Activated T-helper 9 cell treated with anti-CD3 and anti-CD28 coated beads, Interleukin-2, amount 50 U/mL, for 16 hours (primary cell): ENCODE results near the gene CLASP2.

Experiments used
- DNase-seq: peaks from one replicate; pipeline ENCODE4 v3.0.0-alpha.2; 2020; ENCODE audit warnings: low read depth

CLASP2 gene

DNA sequence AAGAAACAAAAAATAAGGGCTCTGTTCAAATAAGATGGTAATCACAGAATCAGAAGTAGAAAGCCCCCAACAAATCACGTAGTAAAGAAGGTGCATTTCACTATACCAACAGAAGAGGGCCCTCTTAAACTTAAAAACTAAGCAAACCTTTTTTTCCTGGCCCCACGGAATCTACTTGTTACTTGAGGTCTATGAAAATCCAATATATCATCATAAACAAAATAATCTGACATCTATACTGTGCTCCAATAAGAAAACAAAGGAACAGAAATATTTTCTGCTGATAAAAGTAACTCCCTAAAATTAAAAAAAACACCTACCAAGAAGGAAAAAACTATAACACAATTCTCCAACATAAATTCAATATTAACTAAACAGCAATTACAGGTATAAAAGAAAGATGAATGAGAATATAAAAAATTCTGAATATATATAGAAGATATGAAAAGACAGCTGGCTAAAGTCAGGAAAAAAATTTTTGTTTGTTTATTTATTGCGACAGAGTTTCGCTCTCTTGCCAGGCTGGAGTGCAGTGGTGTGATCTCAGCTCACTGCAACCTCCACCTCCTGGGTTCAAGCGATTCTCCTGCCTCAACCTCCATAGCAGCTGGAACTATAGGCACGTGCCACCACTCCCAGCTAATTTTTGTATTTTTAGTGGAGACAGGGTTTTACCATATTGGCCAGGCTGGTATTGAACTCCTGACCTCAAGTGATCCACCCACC, 81.8 kb downstream of the CLASP2 start:
- no peak for DNase-seq

- no peak for DNase-seq
Measured at GRCh38 chr3:33634262-33634661, 83.8 kb downstream of the CLASP2 start.

GRCh38 chr3:33629219-33629618, 88.8 kb downstream of the CLASP2 start:
- no peak for DNase-seq

DNA sequence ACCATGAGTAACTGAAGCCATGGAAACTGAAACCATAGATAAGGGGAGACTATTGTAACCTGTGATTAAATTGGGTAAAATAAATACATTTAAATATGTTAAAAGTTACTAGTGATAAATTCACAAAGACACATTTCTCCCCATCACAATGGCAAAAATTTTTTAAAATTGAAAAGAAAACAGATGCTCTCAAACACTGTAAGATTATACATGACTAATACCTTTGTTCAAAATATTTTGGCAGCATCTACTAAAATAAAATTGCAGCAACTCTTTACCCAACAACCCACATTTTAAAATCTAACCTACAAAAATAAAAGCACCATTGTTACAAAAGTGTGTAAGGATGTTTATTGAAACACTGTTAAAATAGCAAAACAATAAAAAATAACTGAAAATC, 93.3 kb downstream of the CLASP2 start:
- DNase-seq = no peak

- no peak for DNase-seq
Measured at GRCh38 chr3:33613041-33613440, 105.0 kb downstream of the CLASP2 start.

DNA sequence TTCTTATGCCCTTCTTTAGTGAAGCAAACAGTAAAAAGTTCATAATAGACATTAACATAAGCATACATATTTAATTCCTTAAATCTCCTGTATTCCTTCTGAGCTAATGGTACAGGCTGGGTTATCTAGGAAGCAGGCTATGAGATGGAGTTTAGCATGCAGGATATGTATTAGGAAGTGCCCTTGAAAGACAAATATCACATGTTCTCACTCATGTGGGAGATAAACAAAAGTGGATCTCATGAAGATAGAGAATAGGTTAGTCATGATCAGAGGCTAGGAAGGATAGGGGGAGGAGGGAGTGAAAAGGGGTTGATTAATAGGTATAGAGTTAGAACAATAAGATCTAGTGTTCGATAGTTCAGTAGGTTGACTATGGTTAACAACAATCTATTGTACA, 105.4 kb downstream of the CLASP2 start:
- no peak for DNase-seq

DNA sequence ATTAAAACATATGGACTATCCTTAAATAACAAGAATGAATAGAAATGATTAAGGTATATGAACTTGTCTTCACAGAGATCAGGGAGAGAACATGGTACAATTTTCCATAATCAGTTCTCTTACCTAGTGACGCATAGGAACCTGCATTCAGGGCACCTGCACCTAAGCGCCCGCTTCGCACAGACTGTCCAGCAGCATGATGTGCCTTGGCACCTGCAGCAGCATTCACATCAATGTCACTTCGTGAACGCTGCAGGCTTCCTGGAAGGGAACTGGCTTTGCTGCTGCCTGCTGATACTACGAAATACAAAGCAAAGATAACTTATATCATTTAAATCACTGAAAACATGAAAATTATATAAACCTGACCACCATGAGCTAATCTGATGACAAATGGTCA, 115.2 kb downstream of the CLASP2 start:
- no peak for DNase-seq

GRCh38 chr3:33597257-33597689, 120.8 kb downstream of the CLASP2 start:
- DNase-seq = no peak

GRCh38 chr3:33592999-33593398, 125.1 kb downstream of the CLASP2 start:
- no peak for DNase-seq

DNA sequence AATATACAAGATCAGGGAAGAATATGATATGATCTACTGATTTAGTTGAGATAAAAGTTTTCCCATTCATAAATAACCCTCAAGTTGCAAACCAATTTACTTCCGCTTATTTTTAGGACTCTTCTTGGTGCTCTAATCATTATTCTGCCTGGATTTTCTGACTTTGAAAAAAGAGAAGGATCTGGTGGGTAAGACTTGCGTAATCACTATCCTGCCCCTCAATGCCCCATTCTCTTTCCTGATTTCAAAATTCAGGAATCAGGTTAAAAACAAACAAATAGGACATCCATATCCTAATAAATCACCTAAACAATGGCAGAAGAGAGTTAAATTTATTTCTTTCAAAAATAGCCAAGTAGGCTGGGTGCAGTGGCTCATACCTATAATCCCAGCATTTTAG, 127.5 kb downstream of the CLASP2 start:
- DNase-seq = no peak

DNA sequence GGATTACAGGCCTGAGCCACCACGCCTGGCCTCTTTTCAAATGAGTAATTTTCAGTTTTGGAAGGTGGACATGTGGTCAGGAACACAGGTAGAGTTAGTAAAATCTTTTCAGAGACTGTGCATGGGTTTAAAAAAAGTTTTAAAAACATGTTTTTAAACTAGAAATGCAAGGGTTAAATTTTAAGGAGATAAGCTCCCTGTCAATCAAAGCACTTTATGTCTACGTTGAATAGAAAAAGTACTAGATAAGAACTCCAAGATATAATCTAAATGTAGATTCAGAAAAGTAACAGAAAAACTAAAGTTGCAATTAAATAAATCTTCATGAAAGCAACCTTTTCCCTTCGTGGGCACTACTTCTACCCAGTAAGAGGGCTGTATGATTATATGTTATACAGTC, 131.7 kb downstream of the CLASP2 start:
- no peak for DNase-seq

GRCh38 chr3:33582234-33582633, 135.8 kb downstream of the CLASP2 start:
- DNase-seq = no peak

GRCh38 chr3:33581666-33582065, 136.4 kb downstream of the CLASP2 start:
- no peak for DNase-seq

GRCh38 chr3:33579840-33580239, 138.2 kb downstream of the CLASP2 start:
- DNase-seq = no peak

DNA sequence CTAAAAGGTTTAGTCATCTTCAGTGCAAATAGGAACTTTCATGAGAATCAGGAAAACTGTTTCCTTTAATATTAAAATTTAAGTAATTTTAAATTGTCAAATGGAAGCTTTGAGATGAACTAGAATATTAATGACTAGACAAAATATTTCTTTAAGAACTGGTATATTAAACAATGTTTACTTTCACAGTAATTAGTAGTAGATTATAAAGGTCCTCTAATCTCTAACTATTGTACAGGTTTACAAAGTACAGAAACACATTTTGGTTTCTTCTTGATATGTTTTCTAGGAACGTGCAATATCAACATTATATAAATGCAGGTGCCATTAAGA, 138.9 kb downstream of the CLASP2 start:
- no peak for DNase-seq

DNA sequence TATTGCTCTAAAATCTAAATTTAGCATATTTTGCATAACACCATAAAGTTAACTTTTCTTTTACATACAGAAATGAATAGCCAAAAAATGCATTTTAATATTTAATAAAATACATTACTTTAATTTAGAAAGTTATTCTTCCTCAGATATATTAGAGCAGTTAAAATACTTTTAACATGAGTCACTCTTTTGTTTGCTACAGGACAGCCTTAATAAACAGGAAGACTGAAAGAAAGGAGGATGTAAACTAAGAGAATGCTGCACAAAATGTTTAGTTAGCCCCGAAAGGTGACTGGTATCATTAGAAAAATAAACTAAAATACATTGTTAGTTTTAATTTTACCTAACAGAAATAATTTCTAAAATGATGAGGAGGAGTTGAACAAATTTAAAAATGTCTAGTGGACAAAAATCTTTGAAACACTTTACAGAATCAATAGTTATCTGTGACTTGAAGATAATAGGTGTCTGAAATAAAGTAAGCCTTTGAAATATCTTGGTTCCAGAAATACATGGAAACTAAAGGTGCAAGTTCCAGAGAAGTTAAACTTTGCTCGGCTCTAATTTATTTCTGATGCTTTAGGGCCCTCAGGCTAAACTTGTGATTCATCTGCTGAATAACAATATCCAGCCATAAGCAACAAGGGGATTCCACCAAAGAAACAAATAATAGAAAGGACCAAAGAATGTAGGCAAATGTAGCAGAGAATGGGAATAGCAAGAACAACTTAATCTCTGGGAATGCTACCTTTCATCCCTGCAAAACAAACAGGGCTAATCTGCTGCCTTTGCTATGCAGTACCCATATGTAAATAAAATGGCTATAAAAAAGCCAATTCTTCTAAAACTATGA, 139.5 kb downstream of the CLASP2 start:
- no peak for DNase-seq

GRCh38 chr3:33577588-33577987, 140.5 kb downstream of the CLASP2 start:
- no peak for DNase-seq

GRCh38 chr3:33577173-33577572, 140.9 kb downstream of the CLASP2 start:
- no peak for DNase-seq

- DNase-seq = no peak
Measured at GRCh38 chr3:33575311-33575710, 142.7 kb downstream of the CLASP2 start.

DNA sequence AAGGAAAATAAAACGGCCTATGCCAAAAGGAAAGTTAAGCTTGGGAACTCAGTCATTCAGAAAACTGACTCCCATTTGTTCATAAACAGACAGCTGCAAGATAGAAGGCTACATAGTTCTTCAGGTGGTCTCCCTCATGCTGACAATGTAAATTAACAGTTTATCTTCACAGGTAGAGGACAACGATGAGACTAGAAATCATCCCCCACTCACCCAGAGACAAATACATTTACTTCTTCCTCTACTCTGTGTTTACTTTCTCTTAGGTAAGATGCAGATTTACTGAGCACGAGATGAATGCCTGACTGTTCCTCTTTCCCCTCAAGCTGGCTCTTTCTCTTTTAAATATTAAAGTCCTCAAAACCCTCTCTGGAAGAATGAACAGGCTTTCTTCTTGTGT, 160.2 kb downstream of the CLASP2 start:
- no peak for DNase-seq

- DNase-seq = no peak
Measured at GRCh38 chr3:33557279-33557678, 160.8 kb downstream of the CLASP2 start.

DNA sequence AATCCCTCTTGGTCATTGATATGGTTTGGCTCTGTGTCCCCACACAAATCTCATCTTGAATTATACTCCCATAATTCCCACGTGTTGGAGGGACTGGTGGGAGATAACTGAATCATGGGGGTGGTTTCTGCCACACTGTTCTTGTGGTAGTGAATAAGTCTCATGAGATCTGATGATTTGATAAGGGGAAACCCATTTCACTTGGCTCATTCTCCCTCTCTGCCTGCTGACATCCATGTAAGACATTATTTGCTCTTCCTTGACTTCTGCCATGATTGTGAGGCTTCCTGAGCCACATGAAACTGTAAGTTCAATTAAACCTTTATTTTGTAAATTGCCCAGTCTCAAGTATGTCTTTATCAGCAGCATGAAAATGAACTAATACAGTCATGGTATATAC, 171.0 kb downstream of the CLASP2 start:
- DNase-seq = no peak

GRCh38 chr3:33544126-33544525, 173.9 kb downstream of the CLASP2 start:
- DNase-seq = no peak

- no peak for DNase-seq
Measured at GRCh38 chr3:33543601-33544000, 174.5 kb downstream of the CLASP2 start.
